A673 (cell line): ENCODE measurements around the gene EAF1.

ENCODE experiments used
- CTCF ChIP-seq: fragments of 300-800, 200-600 bp; sonication (generic); conservative IDR thresholded peaks from 2 replicates; pipeline ENCODE4 v1.5.1; 2017; ENCODE audit warnings: low read depth, mild to moderate bottlenecking, antibody characterized with exemption, low read length, moderate library complexity, mixed read lengths
- EZH2 ChIP-seq: fragments of 200-600 bp; sonication (generic); IDR thresholded peaks from 2 replicates; pipeline ENCODE4 v1.6.1; 2017; ENCODE audit warnings: borderline replicate concordance, low read depth, mild to moderate bottlenecking, mixed read lengths, antibody characterized with exemption, low read length; ENCODE audit not compliant: poor library complexity, severe bottlenecking

- TF ChIP-seq CTCF (no peak), EZH2 (no peak)
These were observed 13.5 kb downstream of the EAF1 start for GRCh38 chr3:15440891-15441290.
